GM21360 (cell line): ENCODE measurements around the gene BAAT.

Source experiments
- ATAC-seq: cut with Tn5 transposase; IDR thresholded peaks from one replicate; pipeline ENCODE4 v1.9.1; 2021; ENCODE audit warnings: mild to moderate bottlenecking, moderate library complexity; ENCODE audit not compliant: unreplicated experiment

BAAT gene

DNA sequence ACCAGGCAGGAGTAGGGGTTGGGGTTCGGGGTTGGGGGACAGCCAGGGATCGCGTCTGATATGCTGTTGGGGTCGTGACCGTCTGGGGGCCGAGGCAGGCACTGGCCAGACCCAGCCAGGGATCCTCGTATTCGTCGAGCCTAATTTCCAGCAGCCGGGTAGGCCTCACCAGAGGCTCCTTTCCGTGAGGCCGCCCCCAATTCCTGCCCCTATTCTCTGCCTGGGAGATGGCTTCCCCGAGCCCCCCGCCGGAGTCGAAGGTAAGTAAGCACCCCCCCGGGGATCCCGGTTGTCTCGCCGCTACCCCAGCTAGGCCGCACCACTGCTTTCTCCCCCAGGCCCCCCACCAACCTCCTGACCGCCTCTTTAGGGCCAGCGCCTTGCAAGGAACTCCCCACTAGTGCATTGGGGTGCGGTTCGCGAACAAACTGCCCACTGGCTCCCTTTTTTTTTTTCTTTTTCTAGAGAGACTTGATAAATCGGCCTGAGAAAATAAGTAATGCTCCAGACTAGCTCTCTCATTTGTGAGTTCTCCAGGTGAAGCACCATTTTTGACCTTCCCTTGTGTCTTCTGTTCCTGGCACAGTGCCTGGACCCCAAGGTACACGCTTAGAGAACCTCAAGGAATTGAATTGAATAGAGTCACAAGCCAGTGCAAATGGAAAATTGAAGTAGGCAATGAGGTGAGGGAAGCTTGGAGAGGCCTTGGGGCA lies 14.3 kb upstream of the BAAT start:
- no peak for ATAC-seq

DNA sequence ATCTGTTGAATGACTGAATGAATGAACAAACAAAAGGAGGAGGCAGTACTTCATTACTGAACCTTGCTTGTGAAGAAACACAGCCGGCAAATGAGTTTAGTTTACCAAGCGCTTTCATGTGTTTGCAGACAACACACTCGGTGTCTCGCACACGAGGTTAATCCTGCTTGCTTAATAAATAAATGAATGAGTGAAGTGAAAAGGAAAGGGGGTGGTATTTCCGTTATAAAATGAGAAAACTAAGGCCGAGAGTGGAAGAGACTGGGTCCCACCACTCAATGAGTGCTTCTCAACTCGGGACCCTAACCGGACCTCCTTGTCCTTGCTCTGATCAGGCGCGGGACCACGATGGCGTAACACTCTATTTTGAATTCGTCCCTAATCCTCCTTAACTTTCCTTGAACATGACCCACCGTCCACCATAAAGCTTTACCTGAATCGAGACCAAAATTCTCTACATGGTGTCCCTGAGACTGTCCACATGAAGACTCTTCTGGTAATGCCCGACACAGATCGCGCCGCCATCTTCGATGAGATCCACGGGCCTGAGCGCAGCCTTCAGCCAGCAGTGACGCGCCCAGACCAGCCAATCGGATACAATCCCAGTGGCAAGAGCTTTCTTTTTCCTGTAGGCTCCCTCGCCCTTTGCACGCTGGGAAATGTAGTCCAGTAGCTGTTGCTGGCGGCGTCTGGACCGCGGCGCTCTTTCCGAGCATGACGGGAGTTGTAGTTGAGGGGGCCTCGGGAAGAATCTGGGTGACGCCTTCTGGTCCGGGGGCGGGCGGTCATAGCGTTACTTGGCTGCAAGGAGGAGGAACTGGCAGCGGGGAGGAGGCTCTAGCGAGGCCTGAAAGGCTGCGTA lies 13.5 kb upstream of the BAAT start, which contains the start of the genes MRPL50 and ZNF189:
Gene MRPL50, minus strand, starts transcription at position 551 of the 862 bp plus-strand sequence. Its CDS starts 26 bp downstream, at position 525.
Gene ZNF189, plus strand, starts transcription at position 784 of the 862 bp plus-strand sequence. CDS start 306 bp downstream, outside the sequence.
- peak; percentile 99 for ATAC-seq

GRCh38 chr9:101397746-101398067 lies 12.9 kb upstream of the BAAT start:
- no peak for ATAC-seq

DNA sequence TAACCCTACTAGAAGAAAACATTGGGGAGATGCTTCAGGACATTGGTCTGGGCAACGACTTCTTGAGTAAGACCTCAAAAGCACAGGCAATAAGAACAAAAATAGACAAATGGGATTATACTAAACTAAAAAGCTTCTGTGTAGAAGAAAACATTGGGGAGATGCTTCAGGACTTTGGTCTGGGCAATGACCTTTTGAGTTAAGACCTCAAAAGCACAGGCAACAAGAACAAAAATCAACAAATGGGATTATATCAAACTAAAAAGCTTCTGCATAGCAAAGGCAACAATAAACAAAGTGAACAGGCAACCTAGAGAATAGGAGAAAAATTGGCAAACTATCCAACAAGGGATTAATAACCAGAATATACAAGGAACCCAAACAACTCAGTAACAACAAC lies 9.9 kb upstream of the BAAT start:
- ATAC-seq, result no peak

DNA sequence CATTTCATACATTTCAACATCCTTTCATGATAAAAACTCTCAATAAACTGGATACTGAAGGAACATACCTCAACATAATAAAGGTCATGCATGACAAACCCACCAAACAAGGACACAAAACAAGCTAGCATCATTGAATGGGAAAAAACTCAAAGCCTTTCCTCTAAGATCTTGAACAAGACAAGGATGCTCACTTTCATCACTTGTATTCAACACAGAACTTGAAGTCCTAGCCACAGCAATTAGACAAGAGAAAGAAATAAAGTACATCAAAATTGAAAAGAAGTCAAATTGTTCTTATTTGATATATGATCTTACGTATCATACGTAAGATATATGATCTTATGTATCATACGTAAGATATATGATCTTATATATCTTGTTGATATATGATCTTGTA lies 8.3 kb upstream of the BAAT start:
- no peak for ATAC-seq

DNA sequence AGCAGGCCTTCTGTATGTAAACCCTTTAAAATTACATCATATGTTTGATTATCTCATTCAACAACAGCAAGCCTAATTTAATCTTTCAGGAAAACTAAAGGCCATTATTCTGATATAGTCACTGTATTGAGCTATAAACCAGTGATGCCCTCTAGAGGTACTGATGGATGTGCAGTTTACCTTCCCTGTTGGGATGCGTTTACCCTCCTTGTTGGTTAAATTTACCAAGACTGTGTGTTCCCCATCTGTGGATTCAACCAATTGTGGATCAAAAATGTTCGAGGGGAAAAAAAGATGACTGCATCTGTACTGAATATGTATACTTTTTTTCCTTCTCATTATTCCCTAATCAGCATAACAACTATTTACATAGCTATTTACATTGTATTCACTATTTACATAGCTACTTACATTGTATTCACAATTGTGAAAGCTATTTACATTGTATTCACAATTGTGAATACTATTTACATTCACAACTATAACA lies 3.7 kb upstream of the BAAT start:
- no peak for ATAC-seq

GRCh38 chr9:101387871-101388506 lies 3.2 kb upstream of the BAAT start:
- ATAC-seq, result peak; percentile 92

GRCh38 chr9:101383361-101383760 lies 1.4 kb downstream of the BAAT start:
- ATAC-seq, result no peak

- ATAC-seq, result no peak
Observed at GRCh38 chr9:101381833-101382342, 2.9 kb downstream of the BAAT start.

DNA sequence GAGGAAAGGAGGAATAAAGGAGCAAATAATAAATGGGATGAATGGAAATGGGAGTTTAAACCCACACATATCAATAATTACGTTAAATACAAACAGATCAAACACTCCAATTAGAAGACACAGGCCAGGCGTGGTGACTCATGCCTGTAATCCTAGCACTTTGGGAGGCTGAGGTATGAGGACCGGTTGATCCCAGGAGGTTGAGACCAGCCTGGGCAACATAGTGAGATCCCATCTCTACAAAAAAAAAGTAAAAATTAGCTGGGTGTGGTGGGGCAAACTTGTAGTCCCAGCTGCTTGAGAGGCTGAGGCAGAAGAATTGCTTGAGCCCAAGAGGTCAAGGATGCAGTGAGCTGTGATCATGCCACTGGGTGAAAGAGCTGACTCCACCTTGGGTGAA lies 3.7 kb downstream of the BAAT start:
- ATAC-seq, result no peak

DNA sequence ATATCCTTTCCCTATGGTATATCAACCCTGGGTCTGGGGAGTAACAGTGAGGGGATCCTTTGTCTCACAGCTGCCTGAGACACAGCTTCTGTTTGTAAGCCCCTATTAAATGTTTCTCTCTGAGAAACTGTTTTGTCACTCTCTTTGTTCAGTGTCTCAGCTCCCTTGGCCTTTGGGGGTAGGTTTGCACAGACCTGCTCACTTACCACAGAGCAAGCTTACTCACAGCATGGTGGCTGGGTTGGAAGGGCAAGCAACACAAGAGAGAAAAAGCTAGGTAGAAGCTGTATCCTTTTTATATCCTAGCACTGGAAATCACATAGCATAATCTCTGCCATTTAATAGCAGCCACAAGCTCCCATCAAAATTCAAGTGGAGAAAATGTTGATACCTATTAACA lies 4.5 kb downstream of the BAAT start:
- no peak for ATAC-seq

GRCh38 chr9:101376111-101376848 lies 8.5 kb downstream of the BAAT start:
- ATAC-seq, result no peak

GRCh38 chr9:101375546-101375945 lies 9.3 kb downstream of the BAAT start:
- no peak for ATAC-seq

DNA sequence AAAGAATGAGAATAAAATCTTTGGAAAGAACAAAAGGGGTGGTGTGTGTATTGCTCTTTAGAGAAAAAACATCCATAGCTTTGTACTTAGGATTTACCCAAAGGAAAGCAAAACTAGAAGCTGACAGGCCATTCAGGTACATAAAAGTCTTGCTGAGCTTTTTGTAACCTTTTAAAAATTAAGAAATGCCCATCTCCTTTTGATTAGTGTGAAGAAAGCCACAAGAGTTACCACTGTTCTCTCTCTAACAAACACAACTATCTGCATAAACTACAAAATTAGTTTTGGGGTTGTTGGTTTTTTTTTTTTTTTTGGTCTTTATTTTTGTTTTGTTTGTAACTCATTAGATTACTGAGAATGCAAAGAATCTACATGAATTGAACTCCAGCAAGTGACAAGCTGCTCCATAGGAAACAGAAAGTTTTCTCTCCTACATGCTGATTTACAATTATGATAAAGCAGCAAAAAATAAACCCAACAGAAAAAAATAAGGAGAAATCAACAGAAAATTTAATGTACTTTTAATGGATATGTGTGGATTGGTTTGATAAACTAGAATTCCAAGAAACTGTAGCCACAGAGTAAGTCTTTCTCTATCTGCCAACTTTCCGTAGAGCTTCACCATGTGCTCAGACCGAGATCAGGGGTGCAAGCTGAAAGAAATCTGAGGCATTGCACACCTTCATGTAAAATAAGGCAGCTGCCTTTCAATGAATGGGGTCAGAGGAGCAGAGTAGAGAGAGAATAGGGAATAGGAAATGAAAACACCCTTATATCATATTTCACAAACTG lies 12.3 kb downstream of the BAAT start:
- ATAC-seq, result no peak

DNA sequence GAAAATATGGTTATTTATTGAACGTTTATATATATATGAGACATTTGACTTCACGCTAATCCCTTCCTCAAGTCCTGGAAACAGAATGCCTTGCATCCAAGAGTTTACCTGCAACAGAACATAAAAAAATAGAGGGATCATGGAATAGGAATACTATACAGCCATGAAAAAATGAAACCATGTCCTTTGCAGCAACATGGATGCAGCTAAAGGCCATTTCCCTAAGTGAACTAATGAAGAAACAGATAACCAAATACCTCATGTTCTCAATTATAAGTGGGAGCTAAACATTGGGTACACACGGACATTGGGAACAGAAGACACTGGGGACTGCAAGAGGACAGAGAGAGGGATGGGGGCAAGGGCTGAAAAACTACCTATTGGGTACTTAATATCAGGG lies 13.0 kb downstream of the BAAT start:
- ATAC-seq, result no peak

DNA sequence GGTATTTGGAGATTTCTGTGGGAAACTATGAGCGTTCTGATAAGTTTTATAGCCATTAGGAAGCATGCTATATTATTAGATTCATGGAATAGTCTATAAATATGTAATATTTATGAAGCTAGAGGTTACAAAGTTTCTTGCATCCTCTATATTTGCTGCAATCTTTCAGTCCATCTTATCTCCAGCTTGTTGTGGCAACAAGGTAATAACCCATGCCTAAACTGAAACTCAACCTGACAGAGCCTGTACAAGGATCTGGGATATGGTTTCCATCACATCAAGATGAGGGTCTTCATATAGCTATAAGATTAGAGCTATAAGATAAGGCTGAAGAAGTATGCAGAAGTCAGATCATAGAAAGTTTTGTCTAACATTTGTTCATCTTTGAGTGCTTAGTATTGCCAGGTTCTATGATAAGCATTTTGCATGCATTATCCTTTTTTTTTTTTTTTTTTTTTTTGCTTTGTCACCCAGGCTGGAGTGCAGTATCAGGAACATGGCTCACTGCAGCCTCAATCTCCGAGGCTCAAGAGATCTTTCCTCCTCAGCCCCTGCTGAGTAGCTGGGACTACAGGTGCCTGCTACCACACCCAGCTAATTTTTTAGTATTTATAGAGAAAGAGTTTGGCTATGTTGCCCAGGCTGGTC lies 14.8 kb downstream of the BAAT start:
- ATAC-seq, result no peak

GRCh38 chr9:101369286-101369685 lies 15.5 kb downstream of the BAAT start:
- no peak for ATAC-seq

- ATAC-seq, result no peak
Observed at GRCh38 chr9:101367323-101367722, 17.5 kb downstream of the BAAT start.

GRCh38 chr9:101366038-101366756 lies 18.6 kb downstream of the BAAT start:
- no peak for ATAC-seq
